ENCODE results near the gene SLC24A2.

DNA sequence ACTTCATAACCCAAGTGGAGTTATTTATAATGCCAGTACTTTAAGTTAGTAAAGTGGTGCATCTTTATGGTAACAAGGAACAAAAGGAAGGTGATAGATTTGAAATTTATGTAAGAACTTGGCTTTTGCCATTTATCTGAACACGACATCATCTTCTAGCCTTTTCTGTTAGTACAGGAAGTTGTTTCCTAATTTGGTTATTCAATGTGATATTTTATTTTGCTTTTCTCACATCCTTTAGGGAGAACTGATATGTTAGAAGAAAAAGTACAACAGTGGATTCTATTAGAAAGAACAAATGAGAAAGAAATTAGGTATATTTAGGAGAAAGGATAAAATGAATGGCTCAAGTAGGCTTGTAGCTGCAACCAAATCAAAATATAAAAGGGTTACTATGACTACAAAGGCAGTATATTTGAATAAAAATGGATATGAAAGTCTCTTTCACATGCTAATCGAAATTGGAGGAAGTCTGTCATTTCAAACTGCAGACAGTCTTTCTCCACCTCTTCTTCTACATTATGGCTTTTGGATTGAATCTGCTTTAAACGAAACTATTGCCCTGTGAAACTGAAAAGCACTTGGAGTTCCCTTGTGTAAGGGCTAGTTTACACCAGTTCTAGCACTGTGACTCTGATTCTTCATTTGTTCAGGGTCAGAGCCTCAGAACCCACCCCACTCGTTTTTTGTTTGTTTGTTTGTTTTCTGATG, 18.5 kb upstream of the SLC24A2 start:
- TF ChIP-seq, protein P1, sequence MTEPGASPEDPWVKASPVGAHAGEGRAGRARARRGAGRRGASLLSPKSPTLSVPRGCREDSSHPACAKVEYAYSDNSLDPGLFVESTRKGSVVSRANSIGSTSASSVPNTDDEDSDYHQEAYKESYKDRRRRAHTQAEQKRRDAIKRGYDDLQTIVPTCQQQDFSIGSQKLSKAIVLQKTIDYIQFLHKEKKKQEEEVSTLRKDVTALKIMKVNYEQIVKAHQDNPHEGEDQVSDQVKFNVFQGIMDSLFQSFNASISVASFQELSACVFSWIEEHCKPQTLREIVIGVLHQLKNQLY (CRISPR knock-in tag; IDR thresholded peaks at IDR 0.05): no peak
- TF ChIP-seq NFATC4 (CRISPR knock-in tag; IDR thresholded peaks at IDR 0.05): no peak
- no peak for TF ChIP-seq ZNF232 (CRISPR knock-in tag; IDR thresholded peaks at IDR 0.05)
- TF ChIP-seq, protein P2, sequence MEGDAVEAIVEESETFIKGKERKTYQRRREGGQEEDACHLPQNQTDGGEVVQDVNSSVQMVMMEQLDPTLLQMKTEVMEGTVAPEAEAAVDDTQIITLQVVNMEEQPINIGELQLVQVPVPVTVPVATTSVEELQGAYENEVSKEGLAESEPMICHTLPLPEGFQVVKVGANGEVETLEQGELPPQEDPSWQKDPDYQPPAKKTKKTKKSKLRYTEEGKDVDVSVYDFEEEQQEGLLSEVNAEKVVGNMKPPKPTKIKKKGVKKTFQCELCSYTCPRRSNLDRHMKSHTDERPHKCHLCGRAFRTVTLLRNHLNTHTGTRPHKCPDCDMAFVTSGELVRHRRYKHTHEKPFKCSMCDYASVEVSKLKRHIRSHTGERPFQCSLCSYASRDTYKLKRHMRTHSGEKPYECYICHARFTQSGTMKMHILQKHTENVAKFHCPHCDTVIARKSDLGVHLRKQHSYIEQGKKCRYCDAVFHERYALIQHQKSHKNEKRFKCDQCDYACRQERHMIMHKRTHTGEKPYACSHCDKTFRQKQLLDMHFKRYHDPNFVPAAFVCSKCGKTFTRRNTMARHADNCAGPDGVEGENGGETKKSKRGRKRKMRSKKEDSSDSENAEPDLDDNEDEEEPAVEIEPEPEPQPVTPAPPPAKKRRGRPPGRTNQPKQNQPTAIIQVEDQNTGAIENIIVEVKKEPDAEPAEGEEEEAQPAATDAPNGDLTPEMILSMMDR (IDR thresholded peaks at IDR 0.05): no peak
- TF ChIP-seq, protein P3, sequence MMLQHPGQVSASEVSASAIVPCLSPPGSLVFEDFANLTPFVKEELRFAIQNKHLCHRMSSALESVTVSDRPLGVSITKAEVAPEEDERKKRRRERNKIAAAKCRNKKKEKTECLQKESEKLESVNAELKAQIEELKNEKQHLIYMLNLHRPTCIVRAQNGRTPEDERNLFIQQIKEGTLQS (CRISPR knock-in tag; conservative IDR thresholded peaks at IDR 0.05): no peak
- no peak for TF ChIP-seq ZNF317 (CRISPR knock-in tag; IDR thresholded peaks at IDR 0.05; ENCODE audit: borderline replicate concordance, low read depth)
- TF ChIP-seq, protein P4, sequence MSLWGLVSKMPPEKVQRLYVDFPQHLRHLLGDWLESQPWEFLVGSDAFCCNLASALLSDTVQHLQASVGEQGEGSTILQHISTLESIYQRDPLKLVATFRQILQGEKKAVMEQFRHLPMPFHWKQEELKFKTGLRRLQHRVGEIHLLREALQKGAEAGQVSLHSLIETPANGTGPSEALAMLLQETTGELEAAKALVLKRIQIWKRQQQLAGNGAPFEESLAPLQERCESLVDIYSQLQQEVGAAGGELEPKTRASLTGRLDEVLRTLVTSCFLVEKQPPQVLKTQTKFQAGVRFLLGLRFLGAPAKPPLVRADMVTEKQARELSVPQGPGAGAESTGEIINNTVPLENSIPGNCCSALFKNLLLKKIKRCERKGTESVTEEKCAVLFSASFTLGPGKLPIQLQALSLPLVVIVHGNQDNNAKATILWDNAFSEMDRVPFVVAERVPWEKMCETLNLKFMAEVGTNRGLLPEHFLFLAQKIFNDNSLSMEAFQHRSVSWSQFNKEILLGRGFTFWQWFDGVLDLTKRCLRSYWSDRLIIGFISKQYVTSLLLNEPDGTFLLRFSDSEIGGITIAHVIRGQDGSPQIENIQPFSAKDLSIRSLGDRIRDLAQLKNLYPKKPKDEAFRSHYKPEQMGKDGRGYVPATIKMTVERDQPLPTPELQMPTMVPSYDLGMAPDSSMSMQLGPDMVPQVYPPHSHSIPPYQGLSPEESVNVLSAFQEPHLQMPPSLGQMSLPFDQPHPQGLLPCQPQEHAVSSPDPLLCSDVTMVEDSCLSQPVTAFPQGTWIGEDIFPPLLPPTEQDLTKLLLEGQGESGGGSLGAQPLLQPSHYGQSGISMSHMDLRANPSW (CRISPR knock-in tag; conservative IDR thresholded peaks at IDR 0.05; ENCODE audit: low read depth): no peak
- TF ChIP-seq, protein P5, sequence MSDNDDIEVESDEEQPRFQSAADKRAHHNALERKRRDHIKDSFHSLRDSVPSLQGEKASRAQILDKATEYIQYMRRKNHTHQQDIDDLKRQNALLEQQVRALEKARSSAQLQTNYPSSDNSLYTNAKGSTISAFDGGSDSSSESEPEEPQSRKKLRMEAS (CRISPR knock-in tag; IDR thresholded peaks at IDR 0.05): no peak
- TF ChIP-seq, protein P6, sequence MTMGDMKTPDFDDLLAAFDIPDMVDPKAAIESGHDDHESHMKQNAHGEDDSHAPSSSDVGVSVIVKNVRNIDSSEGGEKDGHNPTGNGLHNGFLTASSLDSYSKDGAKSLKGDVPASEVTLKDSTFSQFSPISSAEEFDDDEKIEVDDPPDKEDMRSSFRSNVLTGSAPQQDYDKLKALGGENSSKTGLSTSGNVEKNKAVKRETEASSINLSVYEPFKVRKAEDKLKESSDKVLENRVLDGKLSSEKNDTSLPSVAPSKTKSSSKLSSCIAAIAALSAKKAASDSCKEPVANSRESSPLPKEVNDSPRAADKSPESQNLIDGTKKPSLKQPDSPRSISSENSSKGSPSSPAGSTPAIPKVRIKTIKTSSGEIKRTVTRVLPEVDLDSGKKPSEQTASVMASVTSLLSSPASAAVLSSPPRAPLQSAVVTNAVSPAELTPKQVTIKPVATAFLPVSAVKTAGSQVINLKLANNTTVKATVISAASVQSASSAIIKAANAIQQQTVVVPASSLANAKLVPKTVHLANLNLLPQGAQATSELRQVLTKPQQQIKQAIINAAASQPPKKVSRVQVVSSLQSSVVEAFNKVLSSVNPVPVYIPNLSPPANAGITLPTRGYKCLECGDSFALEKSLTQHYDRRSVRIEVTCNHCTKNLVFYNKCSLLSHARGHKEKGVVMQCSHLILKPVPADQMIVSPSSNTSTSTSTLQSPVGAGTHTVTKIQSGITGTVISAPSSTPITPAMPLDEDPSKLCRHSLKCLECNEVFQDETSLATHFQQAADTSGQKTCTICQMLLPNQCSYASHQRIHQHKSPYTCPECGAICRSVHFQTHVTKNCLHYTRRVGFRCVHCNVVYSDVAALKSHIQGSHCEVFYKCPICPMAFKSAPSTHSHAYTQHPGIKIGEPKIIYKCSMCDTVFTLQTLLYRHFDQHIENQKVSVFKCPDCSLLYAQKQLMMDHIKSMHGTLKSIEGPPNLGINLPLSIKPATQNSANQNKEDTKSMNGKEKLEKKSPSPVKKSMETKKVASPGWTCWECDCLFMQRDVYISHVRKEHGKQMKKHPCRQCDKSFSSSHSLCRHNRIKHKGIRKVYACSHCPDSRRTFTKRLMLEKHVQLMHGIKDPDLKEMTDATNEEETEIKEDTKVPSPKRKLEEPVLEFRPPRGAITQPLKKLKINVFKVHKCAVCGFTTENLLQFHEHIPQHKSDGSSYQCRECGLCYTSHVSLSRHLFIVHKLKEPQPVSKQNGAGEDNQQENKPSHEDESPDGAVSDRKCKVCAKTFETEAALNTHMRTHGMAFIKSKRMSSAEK (CRISPR knock-in tag; IDR thresholded peaks at IDR 0.05; ENCODE audit: borderline replicate concordance): no peak
- no peak for TF ChIP-seq ZNF423 (CRISPR knock-in tag; IDR thresholded peaks at IDR 0.05)
